Panc1 (cell line): ENCODE data around the gene CCM2. TPM values are rescaled to one million over a fixed set of nuclear protein-coding genes. Genes with fewer than 3 reads are reported as not detected.

Experiments
- ATAC-seq: fragments of 200-7000 bp; cut with Tn5 transposase; 2 replicates; pipeline ENCODE4 v1.9.1; 2020; ENCODE audit warnings: mild to moderate bottlenecking, moderate library complexity
- BruUV-seq: library from RNA; stranded (reverse); fragments of 400-500 nt; replicated peaks from 2 replicates; lab custom pipeline; 2021; lab: Mats Ljungman, UMichigan
- CTCF ChIA-PET: fragments of 300-600 bp; sonication (Branson Sonifier 250); formaldehyde crosslinking; loops from one replicate; lab custom pipeline; 2022; ENCODE audit warnings: antibody characterized with exemption; lab: Charles Lee
- POLR2A ChIA-PET: fragments of 300-600 bp; sonication (Branson Sonifier 250); formaldehyde crosslinking; loops from one replicate; lab custom pipeline; 2022; ENCODE audit warnings: antibody characterized with exemption; lab: Charles Lee
- DNase-seq: peaks from one replicate; pipeline ENCODE4 v3.0.0-alpha.2; 2010; ENCODE audit warnings: low read depth, low spot score
- H3K27ac ChIP-seq: 2 replicates; pipeline ENCODE4 v1.5.1; 2011; ENCODE audit warnings: mild to moderate bottlenecking, low read length, inconsistent platforms
- H3K27me3 ChIP-seq: fragments of 200-500 bp; sonication (Bioruptor generic); 2 replicates; pipeline ENCODE4 v1.6.0; 2014; ENCODE audit warnings: low read length, inconsistent platforms; ENCODE audit not compliant: control insufficient read depth, insufficient read depth
- H3K36me3 ChIP-seq: fragments of 200-500 bp; sonication (Bioruptor generic); 2 replicates; pipeline ENCODE4 v1.5.1; 2014; ENCODE audit warnings: inconsistent platforms, mild to moderate bottlenecking, low read length, moderate library complexity; ENCODE audit not compliant: control insufficient read depth, insufficient read depth
- H3K4me1 ChIP-seq: 2 replicates; pipeline ENCODE4 v1.5.1; 2011; ENCODE audit warnings: inconsistent platforms, mild to moderate bottlenecking, low read length, moderate library complexity; ENCODE audit not compliant: control insufficient read depth, insufficient read depth
- H3K4me3 ChIP-seq, 2 experiments: 2 replicates each; pipeline ENCODE4 v1.5.1; 2011 to 2012; ENCODE audit warnings: low read depth in 2 of 2, low read length in 2 of 2, mild to moderate bottlenecking in 2 of 2, inconsistent platforms in 1 of 2, moderate library complexity in 1 of 2
- H3K9me3 ChIP-seq: fragments of 200-500 bp; sonication (Bioruptor generic); 2 replicates; pipeline ENCODE4 v1.5.1; 2014; ENCODE audit warnings: low read depth, mild to moderate bottlenecking, inconsistent platforms, low read length, moderate library complexity; ENCODE audit not compliant: control insufficient read depth, insufficient read depth
- CTCF ChIP-seq: fragments of 450-650 bp; IDR thresholded peaks from 2 replicates; pipeline ENCODE4 v1.5.1; 2017; ENCODE audit warnings: mild to moderate bottlenecking
- POLR2AphosphoS5 ChIP-seq: IDR thresholded peaks from 2 replicates; pipeline ENCODE4 v1.6.1; 2012; ENCODE audit warnings: mild to moderate bottlenecking, low read depth, low read length, moderate library complexity
- REST ChIP-seq, 2 experiments: IDR thresholded peaks; 2 replicates each; pipeline ENCODE4 v1.6.1; 2011 to 2012; ENCODE audit warnings: low read depth in 2 of 2, control low read depth in 1 of 2, low read length in 1 of 2, mild to moderate bottlenecking in 1 of 2, moderate library complexity in 1 of 2; ENCODE audit not compliant: insufficient read depth in 1 of 2
- SIN3A ChIP-seq: IDR thresholded peaks from 2 replicates; pipeline ENCODE4 v1.6.1; 2012; ENCODE audit warnings: low read depth, mild to moderate bottlenecking, low read length, moderate library complexity, borderline replicate concordance; ENCODE audit not compliant: insufficient read depth
- TCF7L2 ChIP-seq: IDR thresholded peaks from 2 replicates; pipeline ENCODE4 v1.6.1; 2011; ENCODE audit warnings: mild to moderate bottlenecking, low read depth, low read length, inconsistent platforms
- in situ Hi-C: cut with HindIII; loops from 2 replicates; pipeline ENCODE4 v1.10.0; 2016; ENCODE audit warnings: low sequenced_read_pairs, low pct_unique_long_range_greater_than_20kb
- intact Hi-C: fragments of 100-400 bp; cut with micrococcal nuclease; formaldehyde crosslinking; loops from one replicate; pipeline ENCODE4 v1.10.0; 2022; ENCODE audit not compliant: unreplicated experiment
- total RNA-seq: library from RNA; stranded (reverse); gene quantifications from one replicate; pipeline ENCODE4 v1.2.1, GENCODE V29; 2021; ENCODE audit not compliant: unreplicated experiment

The CCM2 gene
- total RNA-seq, 1 experiment from 2014 or later = 97.1 TPM

DNA sequence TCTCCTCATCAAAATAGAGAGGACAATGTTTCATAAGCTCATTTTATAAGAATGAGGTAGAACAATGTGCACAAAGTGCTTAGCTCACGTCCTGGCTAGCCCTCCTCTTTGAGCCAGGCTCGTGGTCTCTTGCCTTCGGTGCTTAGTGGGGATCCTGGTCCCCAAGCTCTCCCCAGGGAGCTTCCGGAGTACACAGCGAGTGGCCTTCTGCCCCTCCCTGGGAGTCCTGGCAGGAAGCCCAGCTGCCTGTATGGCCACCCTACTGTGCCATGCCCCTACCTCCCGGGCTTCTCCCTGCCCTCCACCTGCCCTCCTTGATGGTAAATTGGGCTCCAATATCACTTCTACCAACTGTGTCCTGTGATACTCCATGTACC is 22.1 kb upstream of the CCM2 start:
- no peak overlapping the region for H3K27ac ChIP-seq
- POLR2A ChIA-PET = interaction anchor here (0.7 kb wide), 1 partner anchor 44 kb away, joined by 3 read pairs; no protein-coding TSS in a partner anchor
- intact Hi-C loops (no loop called here), in situ Hi-C loops (no loop called here)
- DNase-seq = no peak
- no peaks in the 10 kb centered on the region for H3K27me3 ChIP-seq
- CTCF ChIA-PET = no interaction called here
- peaks cover 8% of the 10 kb centered on the region for H3K4me1 ChIP-seq
- H3K36me3 ChIP-seq = peaks cover 4% of the 10 kb centered on the region; the same call in 1 of the 2 replicates
- no peak for ATAC-seq
- TF ChIP-seq CTCF (no peak), REST (IDR thresholded peaks at IDR 0.05; ENCODE audit: insufficient read depth in 1 of 2, low read depth in 2 of 2, low read length in 1 of 2) (no peak), TCF7L2 (no peak), POLR2AphosphoS5 (no peak)
- no peaks in the 10 kb centered on the region for H3K9me3 ChIP-seq
- H3K4me3 ChIP-seq = no peak overlapping the region
- BruUV-seq = no TSS peak

DNA sequence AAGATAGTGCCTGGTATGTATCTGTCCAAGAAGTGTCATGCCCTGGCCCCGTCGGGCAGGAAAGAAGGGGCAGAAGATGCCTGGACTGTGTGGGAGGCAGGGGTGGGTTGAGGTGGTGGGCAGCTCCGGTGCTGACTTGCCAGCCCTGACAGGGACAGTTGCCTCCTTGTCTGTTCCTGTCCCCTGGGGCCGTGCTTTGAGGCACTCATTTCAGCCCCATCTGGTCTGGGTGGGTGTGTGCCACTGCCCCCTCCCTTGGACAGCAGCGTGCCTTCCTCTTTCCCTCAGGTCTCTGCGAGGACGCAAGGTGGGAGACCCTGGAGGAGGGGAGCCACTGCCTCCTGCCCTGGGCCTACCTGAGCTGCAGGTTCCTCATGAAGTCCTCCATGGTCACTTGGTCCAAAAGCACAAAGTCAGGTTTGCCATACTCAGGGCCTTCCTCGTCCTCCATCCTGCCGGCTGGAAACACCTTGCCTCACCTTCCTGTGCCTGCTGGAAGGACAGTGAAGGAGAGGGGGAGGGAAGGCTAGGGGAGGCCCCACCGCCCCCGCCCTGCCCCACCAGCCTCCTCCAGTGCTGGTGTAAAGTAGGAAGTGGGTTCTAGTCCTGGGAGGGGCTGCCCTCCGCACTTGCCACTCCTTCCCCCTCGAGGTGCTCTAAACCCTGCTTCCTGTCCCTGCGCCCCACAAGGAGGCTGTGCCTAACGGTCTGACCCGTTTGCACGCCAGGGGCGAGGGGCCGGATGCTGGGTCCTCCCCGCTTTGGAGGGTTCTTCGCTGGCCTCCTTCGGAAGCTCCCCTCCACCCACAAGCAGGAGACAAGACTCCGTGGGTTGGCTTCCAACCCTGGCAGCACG is 21.3 kb upstream of the CCM2 start, which contains the start of gene MYO1G:
Gene MYO1G (minus strand): TSS at position 505 of the 856 bp plus-strand sequence. CDS start 54 bp downstream, at position 451.
- ATAC-seq (no peak), DNase-seq (no peak)
- H3K4me3 ChIP-seq = no peak within 1 kb of the TSS
- BruUV-seq = no TSS peak
- H3K27me3 ChIP-seq = no peaks in the 10 kb centered on the region
- intact Hi-C loops (no loop called here), in situ Hi-C loops (no loop called here)
- ChIA-PET CTCF (no interaction called here), POLR2A (no interaction called here)
- peaks cover 12% of the 10 kb centered on the region for H3K36me3 ChIP-seq
- peaks cover 9% of the 10 kb centered on the region for H3K4me1 ChIP-seq
- no peak for TF ChIP-seq REST (IDR thresholded peaks at IDR 0.05; ENCODE audit: insufficient read depth in 1 of 2, low read depth in 2 of 2, low read length in 1 of 2)
- TF ChIP-seq POLR2AphosphoS5 = no peak
- no peak for TF ChIP-seq TCF7L2
- no peak for TF ChIP-seq SIN3A
- no peak for TF ChIP-seq CTCF
- no peak within 1 kb of the TSS for H3K27ac ChIP-seq
- no peaks in the 10 kb centered on the region for H3K9me3 ChIP-seq
